ENCODE measurements around the gene TMEM69. TPM values are rescaled to one million over a fixed set of nuclear protein-coding genes. Genes with fewer than 3 reads are reported as not detected.
"Not testable (repeated sequence)": the region's sequence is repeated elsewhere in the genome, so short reads cannot be mapped to it uniquely, and the experiment has no call there.

TMEM69 gene, protein sequence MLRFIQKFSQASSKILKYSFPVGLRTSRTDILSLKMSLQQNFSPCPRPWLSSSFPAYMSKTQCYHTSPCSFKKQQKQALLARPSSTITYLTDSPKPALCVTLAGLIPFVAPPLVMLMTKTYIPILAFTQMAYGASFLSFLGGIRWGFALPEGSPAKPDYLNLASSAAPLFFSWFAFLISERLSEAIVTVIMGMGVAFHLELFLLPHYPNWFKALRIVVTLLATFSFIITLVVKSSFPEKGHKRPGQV
- total RNA-seq: 11.9 and 20.5 TPM in 2 replicates

DNA sequence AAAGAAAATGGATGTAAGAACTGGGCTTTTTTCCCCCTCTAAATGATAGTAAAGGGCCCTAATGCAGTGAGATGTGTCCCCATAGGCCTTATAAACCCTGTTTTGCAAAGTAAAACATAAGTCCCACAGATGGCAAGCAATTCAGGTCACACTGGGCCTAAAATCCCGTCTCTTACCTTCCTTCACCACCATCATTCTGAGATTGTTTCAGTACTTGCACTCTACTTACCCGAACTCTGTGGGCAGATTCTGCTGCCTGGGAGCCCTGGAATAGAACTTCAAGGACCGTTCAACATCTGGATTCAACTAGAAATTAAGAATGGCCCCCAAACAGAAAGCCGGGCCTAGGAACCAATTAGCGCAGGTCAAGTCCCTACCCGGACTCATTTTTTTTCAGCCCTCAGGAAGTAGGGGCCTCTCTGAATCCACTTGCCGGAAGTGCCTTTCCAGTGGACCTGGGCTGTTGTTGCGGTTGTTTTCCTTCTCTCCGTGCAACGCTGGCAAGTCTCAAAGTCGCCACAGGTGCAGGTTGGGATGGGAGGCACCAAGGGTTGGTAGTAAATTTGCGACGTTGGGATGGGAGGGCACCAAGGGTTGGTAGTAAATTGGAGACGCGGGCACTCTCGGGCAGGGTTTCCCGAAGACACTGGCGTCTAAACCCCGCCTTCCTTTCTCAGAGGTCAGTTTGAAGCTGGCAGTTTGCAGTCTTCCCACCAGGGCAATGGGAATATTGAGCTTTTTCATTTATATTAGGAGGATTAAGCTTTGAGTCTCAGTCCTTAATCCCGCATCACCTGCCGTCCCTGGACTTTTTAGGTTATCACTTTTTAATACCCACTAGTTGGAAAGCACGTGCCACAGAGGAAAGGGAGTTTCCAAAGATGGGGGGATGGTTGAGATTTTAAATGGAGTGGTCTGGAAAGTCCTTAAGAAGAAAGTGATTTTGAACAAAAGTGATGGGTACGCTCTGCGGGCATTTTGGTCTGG is at the start of gene TMEM69:
Gene TMEM69, plus strand, starts transcription at position 428 of the 987 bp plus-strand sequence. CDS start 2,888 bp downstream, outside the sequence.
- peak; percentile 92 for DNase-seq

DNA sequence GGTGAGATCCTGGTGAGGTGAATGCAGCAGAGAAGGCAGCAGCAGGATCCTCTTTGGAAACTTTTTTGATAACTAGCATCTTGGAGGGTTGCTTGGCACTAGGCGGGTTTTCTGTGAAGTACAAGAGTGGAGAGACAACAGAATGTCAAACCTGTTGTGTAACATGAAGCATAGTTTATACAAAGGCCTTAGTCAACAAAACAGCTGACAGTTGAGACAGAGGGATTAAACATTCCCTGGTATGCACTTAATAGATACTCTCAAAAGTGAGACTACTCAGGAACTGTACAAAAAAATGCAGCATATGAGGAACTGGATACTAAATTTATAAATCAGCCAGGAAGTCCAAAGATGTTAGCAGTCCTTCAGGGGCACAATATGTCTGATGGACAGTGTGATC is 47.7 kb upstream of the TMEM69 start:
- DNase-seq: no peak

DNA sequence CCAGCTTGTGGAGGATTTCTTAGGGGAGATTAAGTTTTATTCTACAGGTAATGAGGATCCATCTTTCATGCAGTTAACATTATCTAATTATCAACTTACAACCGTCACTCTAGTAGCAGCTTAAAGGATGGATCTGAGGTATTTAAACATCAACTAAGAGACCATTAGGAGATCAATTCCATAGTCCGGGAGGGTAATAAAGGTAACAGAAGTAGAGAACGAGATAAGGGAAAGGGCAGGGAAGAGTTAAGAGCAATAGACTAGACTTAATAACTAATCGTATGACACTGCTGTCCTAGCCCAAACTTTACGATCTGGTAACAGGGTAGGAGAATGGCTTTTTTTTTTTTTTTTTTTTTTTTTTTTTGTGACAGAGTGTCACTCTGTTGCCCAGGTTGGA is 44.7 kb upstream of the TMEM69 start:
- DNase-seq: no peak

DNA sequence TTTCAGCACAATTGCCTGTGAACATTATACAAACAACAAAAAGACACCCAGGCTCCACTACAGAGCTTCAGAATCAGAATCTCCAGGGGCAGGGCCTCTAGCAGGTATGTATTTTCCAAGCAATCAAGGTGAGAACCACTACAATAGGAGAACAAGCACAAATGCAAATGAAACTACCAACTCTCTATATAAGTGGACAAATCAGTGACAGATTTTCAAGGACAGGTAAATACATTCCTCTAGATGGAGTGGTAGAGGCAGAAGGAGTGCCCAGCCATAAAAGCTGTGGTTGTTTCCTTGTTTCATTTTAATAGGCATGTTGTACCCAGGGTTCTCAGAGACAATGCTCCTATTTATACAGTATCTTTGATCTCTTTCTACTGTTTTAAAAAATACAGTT is 44.0 kb upstream of the TMEM69 start:
- DNase-seq: no peak

DNA sequence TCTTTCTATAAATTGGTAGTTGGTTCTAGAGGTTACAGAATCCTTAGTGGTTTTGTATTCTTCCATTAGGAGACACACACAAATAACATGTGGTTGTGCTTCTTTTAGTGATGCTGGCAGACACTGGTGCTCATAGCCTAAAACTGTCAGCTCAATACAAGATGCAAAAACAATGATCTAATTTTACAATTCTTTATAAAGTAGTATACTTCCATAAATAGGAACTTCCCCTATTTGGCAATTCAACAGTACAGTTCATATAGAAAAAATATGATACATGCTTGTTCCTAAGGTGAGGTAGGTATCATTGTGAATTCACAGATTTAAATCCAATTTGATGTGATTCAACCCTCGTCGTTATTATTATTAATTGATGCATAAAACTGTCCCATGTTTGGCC is 43.3 kb upstream of the TMEM69 start:
- no peak for DNase-seq

DNA sequence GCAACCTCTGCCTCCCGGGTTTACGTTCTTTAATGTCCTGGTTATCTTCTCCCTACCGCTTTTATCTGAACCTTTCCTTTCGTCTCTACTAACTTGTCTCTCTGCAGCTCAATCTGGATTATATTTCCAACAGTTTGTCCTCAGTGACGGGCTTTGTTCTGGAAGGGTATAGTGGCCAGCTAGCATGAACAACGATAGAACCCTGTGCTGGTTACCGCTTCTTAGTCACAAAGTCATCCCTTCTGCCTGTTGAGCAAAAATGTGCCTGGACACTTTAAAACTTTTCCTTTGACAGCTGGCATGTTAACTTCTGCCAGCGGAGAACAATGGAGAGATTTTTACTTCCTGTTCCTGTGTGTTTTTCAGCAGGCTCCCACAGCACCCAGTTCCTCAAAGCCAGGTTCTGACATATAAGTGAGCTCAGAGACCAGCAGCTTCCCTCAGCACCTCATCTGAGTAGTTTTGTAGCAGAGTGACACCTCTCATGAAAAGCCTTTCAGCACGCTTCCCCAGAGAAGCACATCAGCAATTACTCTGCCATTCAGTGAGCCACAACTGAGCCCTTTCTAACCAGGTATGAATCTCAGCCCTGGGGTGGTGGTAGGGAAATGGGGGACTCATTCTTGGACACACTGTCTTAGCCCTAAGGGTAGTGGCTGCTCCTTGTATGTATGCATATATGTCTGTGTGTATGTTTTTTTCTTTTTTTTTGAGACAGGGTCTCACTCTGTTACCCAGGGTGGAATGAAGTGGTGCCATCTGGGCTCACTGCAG is 40.5 kb upstream of the TMEM69 start:
- peak; percentile 62 for DNase-seq

DNA sequence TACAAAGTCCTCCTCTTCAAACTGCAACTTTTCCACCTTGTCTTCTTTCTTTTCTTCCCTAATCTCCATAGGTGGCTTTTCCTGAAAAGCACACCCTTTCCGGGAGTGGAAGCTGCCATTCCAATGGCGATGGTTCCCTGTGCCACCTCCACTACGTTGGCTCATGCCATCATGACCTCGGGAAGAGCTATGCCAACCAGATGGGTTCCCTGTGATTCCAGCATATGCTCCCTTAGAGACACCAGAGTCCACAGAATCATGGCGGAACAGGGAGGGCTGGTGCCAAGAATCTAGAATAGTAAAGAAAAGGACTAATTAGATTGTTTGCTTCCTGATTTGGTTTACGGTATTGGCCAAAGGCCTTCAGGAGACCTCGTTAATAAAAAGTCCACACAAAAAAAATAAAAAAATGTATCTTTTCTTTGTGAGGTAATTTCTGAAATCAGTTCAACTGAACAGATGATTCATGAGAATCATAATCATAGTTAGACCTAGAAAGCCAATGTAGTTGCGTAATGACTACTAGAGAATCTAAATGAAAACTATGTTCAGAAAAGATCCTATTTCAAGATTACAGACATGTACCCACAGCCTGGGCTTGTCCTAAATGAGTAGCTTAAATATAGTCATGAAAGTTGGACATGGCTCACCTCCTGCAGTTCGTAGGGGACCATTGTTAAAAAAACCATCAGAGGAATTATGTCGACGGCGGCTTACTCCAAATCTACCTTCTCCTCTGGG is 33.3 kb upstream of the TMEM69 start:
- DNase-seq: no peak

DNA sequence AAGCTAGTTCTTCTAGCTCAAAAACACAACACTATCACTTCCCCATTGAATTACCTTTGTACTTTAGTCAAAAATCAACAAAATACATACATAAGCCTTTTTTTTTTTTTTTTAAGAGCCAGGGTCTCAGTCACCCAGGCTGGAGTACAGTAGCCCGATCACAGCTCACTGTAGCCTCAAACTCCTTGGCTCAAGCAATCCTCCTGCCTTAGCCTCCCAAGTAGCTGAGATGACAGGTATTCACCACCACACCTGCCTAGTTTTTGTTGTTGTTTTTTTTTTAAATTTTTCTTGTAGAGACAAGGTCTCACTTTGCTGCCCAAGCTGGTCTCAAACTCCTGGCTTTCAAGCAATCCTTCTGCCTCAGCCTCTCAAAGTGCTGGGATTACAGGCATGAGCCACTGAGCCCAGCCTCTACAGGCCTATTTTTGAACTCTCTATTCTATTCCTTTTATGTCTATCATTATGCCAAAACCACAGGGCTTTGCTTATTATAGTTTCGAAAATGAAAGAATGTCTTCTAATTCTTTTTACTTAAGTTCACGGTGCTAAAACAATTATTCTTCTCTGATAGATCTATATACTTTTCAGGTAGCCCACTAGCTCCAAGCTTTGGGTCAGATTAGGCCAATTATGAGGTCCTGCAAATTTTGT is 31.3 kb upstream of the TMEM69 start:
- DNase-seq: no peak

DNA sequence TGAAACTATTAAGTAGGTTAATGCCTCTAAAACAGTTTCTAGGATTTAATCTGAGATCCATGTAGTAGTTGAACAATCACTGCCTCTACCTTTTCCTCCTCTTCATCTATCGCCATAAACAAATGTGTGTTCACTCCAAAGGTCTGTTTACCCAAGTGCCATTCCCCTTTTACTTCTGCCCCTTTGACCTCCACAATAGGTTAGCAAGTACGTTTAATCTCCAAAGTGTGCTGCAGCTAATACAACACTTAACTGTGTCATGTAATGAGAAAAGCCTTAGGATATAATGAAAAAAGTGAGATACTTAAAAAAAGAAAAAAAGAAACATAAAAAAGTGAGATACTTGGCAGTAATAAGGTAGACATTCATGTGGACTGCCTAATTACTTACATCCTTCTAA is 29.8 kb upstream of the TMEM69 start:
- no peak for DNase-seq

DNA sequence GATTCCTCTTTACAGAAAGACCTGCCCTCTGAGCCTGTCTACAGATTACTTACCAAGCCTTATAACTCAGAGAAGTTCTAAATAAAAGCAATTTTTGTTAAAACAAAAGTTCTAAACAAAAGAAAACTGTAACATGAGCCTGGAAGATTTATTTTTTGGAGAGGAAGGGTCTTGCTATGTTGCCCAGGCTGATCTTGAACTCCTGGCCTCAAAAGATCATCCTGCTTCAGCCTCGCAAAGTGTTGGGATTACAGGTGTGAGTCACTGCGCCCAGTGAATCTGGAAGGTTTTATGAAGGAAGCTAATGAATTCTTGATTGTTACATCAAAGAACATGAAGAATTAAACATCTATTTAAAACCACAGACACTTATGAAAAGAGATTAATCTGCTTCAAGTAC is 28.8 kb upstream of the TMEM69 start:
- DNase-seq: no peak

DNA sequence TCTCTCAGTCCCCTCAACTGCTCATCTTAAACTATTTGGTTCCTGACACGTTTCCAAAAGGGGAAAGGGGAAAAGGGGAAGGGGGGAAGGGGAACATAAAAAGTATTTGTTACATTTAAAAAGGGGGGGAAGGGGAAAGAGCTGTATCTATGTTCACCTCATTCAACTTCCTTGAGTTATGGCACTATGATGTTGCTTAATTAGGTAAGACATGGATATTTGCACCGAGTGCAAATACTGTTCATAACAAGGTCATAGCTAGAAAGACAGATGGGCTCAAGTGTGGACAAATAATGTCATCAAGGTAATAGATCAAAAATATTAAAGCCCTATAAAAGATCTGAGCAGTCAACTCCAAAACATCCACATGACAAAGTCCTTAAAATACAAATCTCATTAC is 27.6 kb upstream of the TMEM69 start:
- no peak for DNase-seq

DNA sequence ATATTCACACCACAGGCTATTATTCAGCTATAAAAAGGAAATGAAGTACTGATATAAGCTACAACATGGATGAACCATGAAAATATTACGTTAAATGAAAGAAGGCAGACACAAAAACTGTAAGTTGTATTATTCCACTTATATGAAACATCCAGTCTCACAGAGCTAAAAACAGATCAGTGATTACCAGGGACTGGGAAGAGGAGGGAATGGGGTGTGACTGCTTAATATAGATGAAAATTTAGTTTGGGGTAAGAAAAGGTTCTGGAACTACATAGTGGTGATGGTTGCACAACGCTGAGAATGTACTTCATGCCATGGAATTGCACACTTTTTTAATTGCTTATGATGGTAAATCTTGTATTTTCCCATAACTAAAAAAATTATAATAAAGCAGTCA is 21.1 kb upstream of the TMEM69 start:
- no peak for DNase-seq

DNA sequence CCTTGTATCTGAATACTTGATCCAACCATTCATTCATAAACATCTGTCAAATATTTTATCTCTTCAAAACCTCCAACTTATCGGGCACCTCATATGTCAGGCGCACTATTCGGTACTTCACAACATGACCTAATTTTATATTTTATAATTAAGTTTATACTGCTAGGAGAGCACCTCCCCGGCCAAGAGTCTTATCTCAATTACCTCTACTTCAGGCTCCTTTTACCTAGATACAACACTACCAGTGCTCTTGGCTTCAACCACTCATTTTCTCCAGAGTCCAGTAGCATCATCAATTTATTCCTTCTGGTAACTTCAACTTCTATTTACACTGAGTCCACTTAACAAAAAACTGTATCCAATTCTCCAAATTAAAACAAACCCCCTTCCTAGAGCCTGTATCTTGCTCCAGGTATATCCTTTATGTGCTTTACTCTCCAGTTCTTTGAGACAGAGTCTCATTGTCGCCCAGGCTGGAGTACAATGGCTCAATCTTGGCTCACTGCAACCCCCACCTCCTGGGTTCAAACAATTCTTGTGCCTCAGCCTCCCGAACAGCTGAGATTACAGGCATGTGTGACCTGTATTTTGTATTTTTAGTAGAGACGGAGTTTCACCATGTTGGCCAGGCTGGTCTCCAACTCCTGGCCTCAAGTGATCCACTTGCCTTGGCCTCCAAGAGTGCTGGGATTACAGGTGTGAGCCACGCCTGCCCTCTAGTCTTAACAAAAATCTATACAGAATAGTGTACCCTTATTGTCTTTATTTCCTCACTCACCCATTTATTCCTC is 20.5 kb upstream of the TMEM69 start:
- DNase-seq: no peak

DNA sequence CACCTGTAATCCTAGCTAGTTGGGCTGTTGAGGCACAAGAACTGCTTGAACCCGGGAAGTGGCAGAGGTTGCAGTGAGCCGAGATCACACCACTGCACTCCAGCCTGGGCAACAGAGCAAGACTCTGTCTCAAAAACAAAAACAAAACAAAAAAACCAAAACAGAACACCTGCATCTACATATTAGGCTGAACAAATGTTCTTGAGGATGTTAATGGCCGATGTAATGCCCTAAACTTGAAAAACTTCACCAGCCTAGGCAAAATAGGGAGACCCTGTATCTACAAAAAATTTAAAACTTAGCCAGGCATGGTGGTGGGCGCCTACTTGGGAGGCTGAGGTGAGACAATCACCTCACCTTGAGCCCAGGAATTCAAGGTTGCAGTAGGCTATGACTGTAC is 19.5 kb upstream of the TMEM69 start:
- no peak for DNase-seq

DNA sequence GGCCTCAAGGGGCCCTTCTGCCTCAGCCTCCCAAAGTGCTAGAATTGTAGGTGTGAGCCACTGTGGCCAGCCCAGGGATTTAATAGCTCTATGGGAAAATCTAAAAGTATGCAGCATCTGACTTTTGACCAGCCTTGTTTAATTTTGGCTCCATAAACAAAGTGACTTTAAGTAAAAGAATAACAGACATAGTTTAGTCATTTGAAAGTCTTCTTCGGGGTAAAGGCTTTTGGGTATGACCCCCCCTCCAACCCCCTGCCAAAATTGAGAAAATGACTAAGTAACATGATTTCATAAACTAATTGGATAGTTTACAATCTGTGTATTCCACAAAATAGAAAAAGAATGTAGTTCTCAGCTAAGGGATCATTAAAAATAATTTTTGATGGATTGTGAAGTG is 18.6 kb upstream of the TMEM69 start:
- no peak for DNase-seq

DNA sequence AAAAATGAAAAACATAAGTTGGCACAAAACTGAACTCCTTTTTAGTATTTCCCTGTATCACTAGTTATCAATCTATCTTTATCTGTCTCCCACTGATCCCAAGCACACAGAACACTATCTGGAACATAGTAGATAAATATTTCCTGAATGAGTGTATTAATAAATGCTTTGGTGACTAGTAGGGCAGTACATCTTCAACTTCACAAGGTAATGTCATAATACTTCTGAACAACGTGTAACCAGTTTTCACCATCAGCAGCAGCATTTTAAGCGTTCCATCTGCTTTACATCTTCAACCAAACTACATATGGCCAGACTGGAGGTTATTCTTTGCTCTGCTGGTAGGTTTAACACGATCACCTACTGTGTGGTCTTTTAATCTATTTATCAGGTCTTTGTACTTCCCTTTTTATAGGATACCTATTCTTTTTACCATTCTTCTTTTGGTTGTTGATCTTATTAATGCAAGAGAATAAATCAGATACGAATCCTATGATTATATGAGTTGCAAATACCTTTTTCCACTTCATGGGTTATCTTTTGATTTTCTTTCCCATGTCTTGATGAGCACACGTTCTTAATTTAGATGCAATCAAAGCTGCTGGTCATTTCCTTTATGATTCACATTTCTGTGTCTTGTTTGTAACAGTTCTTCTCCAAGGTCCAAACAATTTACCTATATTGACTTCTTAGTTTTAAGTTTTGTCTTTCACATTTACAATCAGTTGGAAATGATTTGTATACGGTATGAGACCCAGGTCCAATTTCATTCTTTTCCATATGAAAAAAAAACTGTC is 17.9 kb upstream of the TMEM69 start:
- DNase-seq: peak; percentile 56

DNA sequence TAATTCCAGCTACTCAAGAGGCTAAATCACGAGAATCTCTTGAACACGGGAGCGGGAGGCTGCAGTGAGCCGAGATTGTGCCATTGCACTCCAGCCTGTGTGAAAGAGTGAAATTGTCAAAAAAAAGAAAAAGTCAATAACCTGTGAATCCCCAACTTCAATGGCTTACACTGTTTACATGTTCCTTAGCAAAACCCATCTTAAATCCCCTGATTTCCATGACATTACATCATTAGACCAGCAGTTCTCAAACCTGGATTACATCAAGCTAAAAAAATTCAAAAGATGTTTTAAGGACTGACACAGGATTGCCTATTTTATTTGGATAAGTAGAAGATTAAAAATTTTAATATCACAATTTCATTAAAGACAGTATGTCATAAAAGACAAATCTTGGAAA is 14.0 kb upstream of the TMEM69 start:
- no peak for DNase-seq

DNA sequence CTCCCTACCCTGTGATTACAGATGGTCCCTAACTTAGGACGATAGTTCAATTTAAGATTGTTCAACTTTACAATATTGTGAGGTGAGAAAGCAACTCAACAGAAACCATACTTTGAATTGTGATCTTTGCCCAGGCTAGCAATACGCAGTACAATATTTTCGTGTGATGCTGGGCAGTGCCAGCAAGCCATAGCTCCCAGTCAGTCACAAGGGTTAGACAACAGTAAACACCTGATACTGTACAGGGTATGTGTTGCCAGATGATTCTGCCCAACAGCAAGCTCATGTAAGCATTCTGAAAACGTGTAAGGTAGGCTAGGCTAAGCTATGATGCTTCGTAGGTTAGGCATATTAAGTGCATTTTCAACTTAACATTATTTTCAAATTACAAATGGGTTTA is 13.5 kb upstream of the TMEM69 start:
- no peak for DNase-seq

DNA sequence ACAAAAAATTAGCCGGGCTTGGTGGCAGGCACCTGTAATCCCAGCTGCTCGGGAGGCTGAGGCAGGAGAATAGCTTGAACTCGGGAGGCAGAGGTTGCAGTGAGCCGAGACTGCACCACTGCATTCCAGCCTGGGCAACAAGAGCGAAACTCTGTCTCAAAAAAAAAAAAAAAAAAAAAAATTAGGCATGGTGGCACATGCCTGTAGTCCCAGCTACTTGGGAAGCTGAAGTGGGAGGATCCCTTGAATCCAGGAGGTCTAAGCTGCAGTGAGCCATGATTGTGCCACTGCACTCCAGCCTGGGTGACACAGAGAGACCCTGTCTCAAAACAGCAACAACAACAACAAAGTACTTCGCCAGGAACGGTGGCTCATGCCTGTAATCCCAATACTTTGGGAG is 11.4 kb upstream of the TMEM69 start:
- DNase-seq: not testable (repeated sequence)

DNA sequence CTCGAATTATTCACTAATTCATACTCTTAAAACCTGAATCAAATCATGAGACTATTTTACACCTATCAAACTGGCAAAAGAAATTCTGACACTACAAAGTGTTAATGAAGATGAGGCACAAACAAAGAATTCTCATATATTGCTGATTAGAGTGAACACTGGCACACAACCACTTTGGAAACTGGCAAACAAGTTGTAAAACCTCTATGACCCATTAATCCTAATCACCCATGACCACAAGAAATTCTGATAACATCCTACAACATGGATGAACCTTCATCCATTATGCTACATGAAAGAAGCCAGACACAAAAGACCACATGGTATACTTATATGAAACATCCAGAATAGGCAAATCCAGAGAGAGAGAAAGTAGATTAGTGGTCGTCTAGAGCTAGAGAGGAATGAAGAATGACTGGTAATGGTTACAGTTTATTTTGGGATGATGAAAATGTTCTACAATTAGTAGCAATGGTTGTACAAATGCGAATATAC is 10.2 kb upstream of the TMEM69 start:
- no peak for DNase-seq

Measured in dermis blood vessel endothelial cell (primary cell).